DOHH2 (cell line): Measurements from ENCODE around the gene TICRR.

ENCODE experiments used
- H3F3A ChIP-seq: fragments of 200-600 bp; sonication (generic), shearing (Covaris generic); 2 replicates; pipeline ENCODE4 v1.6.0; 2016; ENCODE audit warnings: antibody characterized with exemption, mild to moderate bottlenecking; ENCODE audit not compliant: control insufficient read depth, insufficient read depth
- H3K27ac ChIP-seq: fragments of 200-600 bp; sonication (generic); 2 replicates; pipeline ENCODE4 v1.5.1; 2014; ENCODE audit warnings: low read depth, mild to moderate bottlenecking, low read length, moderate library complexity
- H3K27me3 ChIP-seq: fragments of 200-600 bp; sonication (generic); 2 replicates; pipeline ENCODE4 v1.6.1; 2014; ENCODE audit warnings: mild to moderate bottlenecking, low read length, mixed read lengths; ENCODE audit not compliant: control insufficient read depth
- H3K36me3 ChIP-seq: fragments of 200-600 bp; sonication (generic); 2 replicates; pipeline ENCODE4 v1.6.1; 2014; ENCODE audit warnings: mild to moderate bottlenecking, low read length, moderate library complexity, mixed read lengths; ENCODE audit not compliant: control insufficient read depth
- H3K4me1 ChIP-seq: fragments of 200-600 bp; sonication (generic); 2 replicates; pipeline ENCODE4 v1.6.1; 2014; ENCODE audit warnings: mild to moderate bottlenecking, low read length, mixed read lengths; ENCODE audit not compliant: control insufficient read depth
- H3K4me2 ChIP-seq: fragments of 200-600 bp; sonication (generic); 2 replicates; pipeline ENCODE4 v1.6.0; 2014; ENCODE audit warnings: mild to moderate bottlenecking, low read length, moderate library complexity
- H3K4me3 ChIP-seq: fragments of 200-600 bp; sonication (generic); 2 replicates; pipeline ENCODE4 v1.5.1; 2014; ENCODE audit warnings: mild to moderate bottlenecking, low read length, mixed read lengths
- H3K79me2 ChIP-seq: fragments of 200-600 bp; sonication (generic); 2 replicates; pipeline ENCODE4 v1.6.1; 2014; ENCODE audit warnings: mild to moderate bottlenecking, low read length, mixed read lengths; ENCODE audit not compliant: control insufficient read depth
- H3K9me2 ChIP-seq: fragments of 200-600 bp; sonication (generic); replicated peaks from 2 replicates; pipeline ENCODE4 v1.6.1; 2014; ENCODE audit warnings: mild to moderate bottlenecking, low read length, mixed read lengths; ENCODE audit not compliant: control insufficient read depth
- H3K9me3 ChIP-seq: fragments of 200-600 bp; sonication (generic); 2 replicates; pipeline ENCODE4 v1.6.1; 2014; ENCODE audit warnings: antibody characterized with exemption, low read length, mixed read lengths; ENCODE audit not compliant: control insufficient read depth, insufficient read depth
- H4K20me1 ChIP-seq: fragments of 200-600 bp; sonication (generic); 2 replicates; pipeline ENCODE4 v1.6.0; 2014; ENCODE audit warnings: low read depth, mild to moderate bottlenecking, antibody characterized with exemption, low read length, moderate library complexity; ENCODE audit not compliant: control insufficient read depth, insufficient read depth
- EZH2phosphoT487 ChIP-seq: fragments of 200-600 bp; sonication (generic); IDR thresholded peaks from 2 replicates; pipeline ENCODE4 v1.6.1; 2017; ENCODE audit warnings: borderline replicate concordance, mild to moderate bottlenecking, antibody characterized with exemption, low read length, moderate library complexity, mixed read lengths
- TF ChIP-seq, protein P1 (sequence below): fragments of 200-600 bp; sonication (generic); IDR thresholded peaks from one replicate; pipeline ENCODE4 v1.5.1; 2014; ENCODE audit warnings: antibody characterized with exemption, mild to moderate bottlenecking, low read depth, low read length; ENCODE audit not compliant: poor library complexity, severe bottlenecking

The TICRR gene

GRCh38 chr15:89566621-89567294 lies 8.5 kb upstream of the TICRR start:
- Histone ChIP-seq H3K27me3 (peaks cover 4% of the 10 kb centered on the region; the same call in 1 of the 2 replicates), H4K20me1 (no peaks in the 10 kb centered on the region), H3K36me3 (no peaks in the 10 kb centered on the region), H3F3A (no peaks in the 10 kb centered on the region), H3K4me3 (no peak overlapping the region), H3K9me3 (no peaks in the 10 kb centered on the region), H3K27ac (no peak overlapping the region), H3K4me1 (no peaks in the 10 kb centered on the region), H3K9me2 (no peaks in the 10 kb centered on the region), H3K4me2 (no peak overlapping the region), H3K79me2 (no peaks in the 10 kb centered on the region)
- TF ChIP-seq EZH2phosphoT487 = no peak
- TF ChIP-seq, protein P1, sequence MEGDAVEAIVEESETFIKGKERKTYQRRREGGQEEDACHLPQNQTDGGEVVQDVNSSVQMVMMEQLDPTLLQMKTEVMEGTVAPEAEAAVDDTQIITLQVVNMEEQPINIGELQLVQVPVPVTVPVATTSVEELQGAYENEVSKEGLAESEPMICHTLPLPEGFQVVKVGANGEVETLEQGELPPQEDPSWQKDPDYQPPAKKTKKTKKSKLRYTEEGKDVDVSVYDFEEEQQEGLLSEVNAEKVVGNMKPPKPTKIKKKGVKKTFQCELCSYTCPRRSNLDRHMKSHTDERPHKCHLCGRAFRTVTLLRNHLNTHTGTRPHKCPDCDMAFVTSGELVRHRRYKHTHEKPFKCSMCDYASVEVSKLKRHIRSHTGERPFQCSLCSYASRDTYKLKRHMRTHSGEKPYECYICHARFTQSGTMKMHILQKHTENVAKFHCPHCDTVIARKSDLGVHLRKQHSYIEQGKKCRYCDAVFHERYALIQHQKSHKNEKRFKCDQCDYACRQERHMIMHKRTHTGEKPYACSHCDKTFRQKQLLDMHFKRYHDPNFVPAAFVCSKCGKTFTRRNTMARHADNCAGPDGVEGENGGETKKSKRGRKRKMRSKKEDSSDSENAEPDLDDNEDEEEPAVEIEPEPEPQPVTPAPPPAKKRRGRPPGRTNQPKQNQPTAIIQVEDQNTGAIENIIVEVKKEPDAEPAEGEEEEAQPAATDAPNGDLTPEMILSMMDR = no peak

DNA sequence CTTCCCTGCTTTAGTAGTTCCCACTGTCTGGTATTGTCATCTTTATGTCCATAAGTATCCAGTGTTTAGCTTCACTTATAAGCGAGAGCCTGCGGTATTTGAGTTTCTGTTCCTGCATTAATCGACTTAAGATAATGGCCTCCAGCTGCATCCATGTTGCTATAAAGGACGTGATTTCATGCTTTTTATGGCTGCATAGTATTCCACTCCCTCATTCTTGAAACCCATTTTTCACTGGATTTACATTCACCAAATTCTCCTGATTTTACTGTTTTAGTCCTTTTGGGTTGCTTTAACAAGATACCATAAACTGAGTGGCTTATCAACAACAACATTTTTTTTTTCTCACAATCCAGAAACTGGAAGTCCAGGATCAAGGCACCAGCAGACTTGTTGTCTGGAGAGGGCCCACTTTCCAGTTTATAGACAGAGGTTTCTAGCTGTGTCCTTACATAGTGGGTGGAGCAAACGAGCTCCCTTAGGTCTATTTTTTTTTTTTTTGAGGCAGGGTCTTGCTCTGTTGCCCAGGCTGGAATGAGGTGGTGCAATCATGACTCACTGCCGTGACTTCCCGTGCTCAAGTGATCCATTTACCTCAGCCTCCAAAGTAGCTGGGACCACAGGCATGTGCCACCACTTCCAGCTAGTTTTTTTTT lies 6.1 kb upstream of the TICRR start:
- Histone ChIP-seq H4K20me1 (no peaks in the 10 kb centered on the region), H3K4me3 (no peak overlapping the region), H3K27me3 (peaks cover 4% of the 10 kb centered on the region; the same call in 1 of the 2 replicates), H3K9me3 (no peaks in the 10 kb centered on the region), H3K4me2 (no peak overlapping the region), H3K36me3 (no peaks in the 10 kb centered on the region), H3K79me2 (no peaks in the 10 kb centered on the region), H3K27ac (no peak overlapping the region), H3K9me2 (no peaks in the 10 kb centered on the region), H3K4me1 (peaks cover 5% of the 10 kb centered on the region), H3F3A (no peaks in the 10 kb centered on the region)
- TF ChIP-seq EZH2phosphoT487 = no peak
- TF ChIP-seq, protein P1 = no peak

DNA sequence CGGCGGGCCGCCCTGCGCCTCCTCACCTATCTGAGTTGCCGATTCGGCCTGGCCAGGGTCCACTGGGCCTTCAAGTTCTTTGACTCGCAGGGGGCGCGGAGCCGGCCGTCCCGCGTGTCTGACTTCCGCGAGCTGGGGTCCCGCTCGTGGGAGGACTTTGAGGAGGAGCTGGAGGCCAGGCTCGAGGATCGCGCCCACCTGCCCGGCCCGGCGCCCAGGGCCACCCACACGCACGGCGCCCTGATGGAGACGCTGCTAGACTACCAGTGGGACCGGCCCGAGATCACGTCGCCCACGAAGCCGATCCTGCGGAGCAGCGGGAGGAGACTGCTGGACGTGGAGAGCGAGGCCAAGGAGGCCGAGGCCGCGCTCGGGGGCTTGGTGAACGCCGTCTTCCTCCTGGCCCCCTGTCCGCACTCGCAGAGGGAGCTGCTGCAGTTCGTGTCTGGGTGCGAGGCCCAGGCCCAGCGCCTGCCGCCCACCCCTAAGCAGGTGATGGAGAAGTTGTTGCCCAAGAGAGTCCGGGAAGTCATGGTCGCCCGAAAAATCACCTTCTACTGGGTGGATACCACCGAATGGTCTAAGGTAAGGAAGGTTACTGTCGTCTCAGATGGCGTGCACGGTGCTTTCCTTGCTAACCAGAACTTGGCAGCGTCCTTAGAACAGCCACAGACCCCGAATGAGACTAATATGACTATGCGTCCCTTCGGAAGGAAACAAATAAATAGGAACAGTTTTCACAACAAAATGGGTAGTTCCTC lies 567 bp downstream of the TICRR start:
- Histone ChIP-seq H3K27me3 (no peaks in the 10 kb centered on the region), H3F3A (no peaks in the 10 kb centered on the region), H3K9me2 (no peaks in the 10 kb centered on the region), H3K9me3 (no peaks in the 10 kb centered on the region), H3K4me2 (peak overlapping the region; percentile 93), H3K27ac (peak overlapping the region; percentile 62), H3K4me3 (peak overlapping the region; percentile 97), H4K20me1 (peaks cover 19% of the 10 kb centered on the region), H3K79me2 (peaks cover 62% of the 10 kb centered on the region), H3K36me3 (peaks cover 52% of the 10 kb centered on the region), H3K4me1 (peaks cover 43% of the 10 kb centered on the region)
- TF ChIP-seq, protein P1 = no peak
- no peak for TF ChIP-seq EZH2phosphoT487
